Neural progenitor cell (in vitro differentiated cells): ENCODE data around the gene IQSEC1.

Source experiments
- CTCF ChIP-seq: fragments of 200-600 bp; sonication (generic); IDR thresholded peaks from 2 replicates; pipeline ENCODE4 v1.5.1; 2017; ENCODE audit warnings: antibody characterized with exemption, mild to moderate bottlenecking
- EZH2 ChIP-seq: fragments of 200-600 bp; sonication (generic); IDR thresholded peaks from 2 replicates; pipeline ENCODE4 v1.6.1; 2017; ENCODE audit warnings: antibody characterized with exemption, mild to moderate bottlenecking, moderate library complexity

GRCh38 chr3:13120928-13121552, 47.8 kb upstream of the IQSEC1 start:
- TF ChIP-seq CTCF (no peak), EZH2 (no peak)
